H1 (cell line): ENCODE measurements around the gene NPL. TPM values are rescaled to one million over a fixed set of nuclear protein-coding genes. Genes with fewer than 3 reads are reported as not detected.
A peak's percentile ranks its signal among the peaks of the same experiment; 100 is the strongest.

Source experiments
- CTCF ChIA-PET: fragments of 300-600 bp; sonication (Branson Sonifier 250); formaldehyde crosslinking; loops from one replicate; lab custom pipeline; 2021; ENCODE audit not compliant: partially characterized antibody; lab: Charles Lee
- POLR2A ChIA-PET: fragments of 300-600 bp; sonication (Branson Sonifier 250); formaldehyde crosslinking; loops from one replicate; lab custom pipeline; 2021; ENCODE audit warnings: inconsistent platforms; ENCODE audit not compliant: partially characterized antibody; lab: Charles Lee
- DNase-seq, 2 experiments: peaks; one replicate each; pipeline versions ENCODE4 v3.0.0 to v3.0.0-alpha.2; 2010 to 2022; ENCODE audit warnings: low spot score in 2 of 2, low read depth in 1 of 2, mixed read lengths in 1 of 2
- FAIRE-seq: peaks from 2 replicates; lab custom pipeline; 2011; peaks lifted over from hg19 to GRCh38; lab: Jason Lieb, UNC
- H2AFZ ChIP-seq: 2 replicates; pipeline ENCODE4 v1.8.1; 2012; ENCODE audit warnings: low read length, inconsistent platforms
- H2AK5ac ChIP-seq: 2 replicates; pipeline ENCODE4 v1.6.1; 2013; ENCODE audit warnings: low read depth, low read length
- H2BK120ac ChIP-seq: replicated peaks from 2 replicates; pipeline ENCODE3; 2013; ENCODE audit warnings: low read depth, low read length, inconsistent platforms
- H2BK12ac ChIP-seq: 2 replicates; pipeline ENCODE4 v1.6.1; 2013; ENCODE audit warnings: low read depth, low read length
- H2BK15ac ChIP-seq: 2 replicates; pipeline ENCODE4 v1.6.1; 2013; ENCODE audit warnings: low read length
- H2BK20ac ChIP-seq: 2 replicates; pipeline ENCODE4 v1.6.1; 2013; ENCODE audit warnings: low read length
- H2BK5ac ChIP-seq: 2 replicates; pipeline ENCODE4 v1.6.1; 2013; ENCODE audit warnings: low read depth, low read length
- H3K14ac ChIP-seq: 2 replicates; pipeline ENCODE4 v1.6.1; 2013; ENCODE audit warnings: inconsistent platforms; ENCODE audit not compliant: insufficient read length
- H3K18ac ChIP-seq: 2 replicates; pipeline ENCODE4 v1.6.1; 2013; ENCODE audit warnings: low read length; ENCODE audit errors: extremely low read depth
- H3K23ac ChIP-seq: 2 replicates; pipeline ENCODE4 v1.6.1; 2013; ENCODE audit warnings: inconsistent platforms; ENCODE audit not compliant: insufficient read length
- H3K23me2 ChIP-seq: 2 replicates; pipeline ENCODE4 v1.6.1; 2013; ENCODE audit warnings: low read depth, low read length
- H3K27ac ChIP-seq: 2 replicates; pipeline ENCODE4 v1.6.1; 2011; ENCODE audit warnings: low read depth, low read length, inconsistent platforms
- H3K27me3 ChIP-seq, 4 experiments: replicated peaks in 1 of 4; 1 replicate in 1 of 4; 2 replicates in 3 of 4; pipeline versions ENCODE4 v1.6.1 to v1.8.1; 2011 to 2013; ENCODE audit warnings: low read length in 3 of 4, mild to moderate bottlenecking in 3 of 4, inconsistent platforms in 2 of 4, mixed read lengths in 2 of 4, moderate library complexity in 1 of 4; ENCODE audit not compliant: control insufficient read depth in 3 of 4, insufficient read depth in 3 of 4; ENCODE audit errors: extremely low read depth in 1 of 4
- H3K36me3 ChIP-seq, 4 experiments: 2 replicates each; pipeline versions ENCODE4 v1.6.1 to v1.8.1; 2011 to 2013; ENCODE audit warnings: mild to moderate bottlenecking in 4 of 4, low read length in 3 of 4, moderate library complexity in 2 of 4, control low read depth in 1 of 4, inconsistent platforms in 1 of 4; ENCODE audit not compliant: insufficient read depth in 4 of 4, control insufficient read depth in 2 of 4
- H3K4ac ChIP-seq: replicated peaks from 2 replicates; pipeline ENCODE3; 2013; ENCODE audit warnings: low read length, low read depth, mixed read lengths, inconsistent platforms; ENCODE audit not compliant: insufficient read length
- H3K4me1 ChIP-seq, 4 experiments: replicated peaks in 1 of 4; 1 replicate in 1 of 4; 2 replicates in 3 of 4; pipeline versions ENCODE4 v1.6.1 to v1.8.1; 2011 to 2013; ENCODE audit warnings: low read length in 3 of 4, inconsistent platforms in 2 of 4, mixed read lengths in 1 of 4; ENCODE audit not compliant: insufficient read depth in 4 of 4, control insufficient read depth in 3 of 4
- H3K4me2 ChIP-seq, 2 experiments: 2 replicates each; pipeline versions ENCODE4 v1.6.1 to v1.8.1; 2011 to 2013; ENCODE audit warnings: low read depth in 2 of 2, low read length in 2 of 2, control low read depth in 1 of 2, inconsistent platforms in 1 of 2, mild to moderate bottlenecking in 1 of 2; ENCODE audit not compliant: insufficient read depth in 1 of 2
- H3K4me3 ChIP-seq, 4 experiments: fragments of 200-600, 300-600 bp in 1 of 4; sonication (generic), shearing (Covaris generic), sonication (Bioruptor Twin) in 1 of 4; 2 replicates each; pipeline versions ENCODE4 v1.5.1 to v1.8.1; 2011 to 2016; ENCODE audit warnings: low read length in 4 of 4, low read depth in 3 of 4, control low read depth in 2 of 4, inconsistent platforms in 2 of 4, mild to moderate bottlenecking in 2 of 4, mixed read lengths in 1 of 4, moderate library complexity in 1 of 4; ENCODE audit not compliant: insufficient read depth in 2 of 4; ENCODE audit errors: extremely low read depth in 1 of 4
- H3K56ac ChIP-seq: replicated peaks from 2 replicates; pipeline ENCODE3; 2013; ENCODE audit warnings: low read depth, mild to moderate bottlenecking, mixed read lengths, low read length, inconsistent platforms; ENCODE audit not compliant: insufficient read length
- H3K79me1 ChIP-seq: 2 replicates; pipeline ENCODE4 v1.6.1; 2013; ENCODE audit warnings: low read depth, low read length, control low read depth
- H3K79me2 ChIP-seq, 2 experiments: 2 replicates each; pipeline versions ENCODE4 v1.6.1 to v1.8.1; 2012 to 2013; ENCODE audit warnings: low read length in 2 of 2, mild to moderate bottlenecking in 2 of 2, inconsistent platforms in 1 of 2; ENCODE audit not compliant: insufficient read depth in 2 of 2, control insufficient read depth in 1 of 2
- H3K9ac ChIP-seq, 4 experiments: replicated peaks in 1 of 4; 1 replicate in 1 of 4; 2 replicates in 3 of 4; pipeline versions ENCODE4 v1.6.1 to v1.8.1; 2011 to 2013; ENCODE audit warnings: low read depth in 3 of 4, low read length in 3 of 4, control low read depth in 2 of 4, mild to moderate bottlenecking in 2 of 4, moderate library complexity in 2 of 4, inconsistent platforms in 1 of 4; ENCODE audit errors: extremely low read depth in 1 of 4
- H3K9me3 ChIP-seq, 2 experiments: 2 replicates each; pipeline versions ENCODE4 v1.6.1 to v1.8.1; 2012 to 2013; ENCODE audit warnings: mild to moderate bottlenecking in 2 of 2, moderate library complexity in 2 of 2, control low read depth in 1 of 2, inconsistent platforms in 1 of 2, low read depth in 1 of 2, low read length in 1 of 2, mixed read lengths in 1 of 2; ENCODE audit not compliant: insufficient read depth in 2 of 2
- H4K20me1 ChIP-seq, 2 experiments: replicated peaks in 1 of 2; 2 replicates each; pipeline versions ENCODE3 to v1.8.1; 2011 to 2013; ENCODE audit warnings: inconsistent platforms in 2 of 2, low read length in 2 of 2, mild to moderate bottlenecking in 1 of 2; ENCODE audit not compliant: insufficient read depth in 2 of 2, control insufficient read depth in 1 of 2
- H4K5ac ChIP-seq: 2 replicates; pipeline ENCODE4 v1.6.1; 2013; ENCODE audit warnings: low read length, low read depth, mixed read lengths, inconsistent platforms; ENCODE audit not compliant: insufficient read length
- H4K8ac ChIP-seq: 2 replicates; pipeline ENCODE4 v1.8.0; 2013; ENCODE audit warnings: mild to moderate bottlenecking, moderate library complexity, low read length, inconsistent platforms; ENCODE audit not compliant: insufficient read depth; ENCODE audit errors: extremely low read depth
- H4K91ac ChIP-seq: replicated peaks from 2 replicates; pipeline ENCODE3; 2013; ENCODE audit warnings: low read length, mixed read lengths, inconsistent platforms; ENCODE audit not compliant: insufficient read length
- BRCA1 ChIP-seq: IDR thresholded peaks from 2 replicates; pipeline ENCODE4 v1.6.1; 2012; ENCODE audit warnings: low read depth, low read length, improper control_type of control experiment
- CEBPB ChIP-seq: IDR thresholded peaks from 2 replicates; pipeline ENCODE4 v1.6.1; 2012; ENCODE audit warnings: low read depth, low read length
- CTBP2 ChIP-seq: IDR thresholded peaks from 2 replicates; pipeline ENCODE4 v1.7.0; 2011; ENCODE audit warnings: borderline replicate concordance, mild to moderate bottlenecking, moderate library complexity, mixed read lengths, low read length; ENCODE audit not compliant: insufficient read depth, insufficient read length
- KDM1A ChIP-seq: fragments of 200-600, 300-600 bp; sonication (generic); IDR thresholded peaks from 2 replicates; pipeline ENCODE4 v1.7.1; 2016; ENCODE audit warnings: mild to moderate bottlenecking, low read length, borderline replicate concordance
- RFX5 ChIP-seq: IDR thresholded peaks from 2 replicates; pipeline ENCODE4 v1.6.1; 2011; ENCODE audit warnings: low read depth, low read length, improper control_type of control experiment, borderline replicate concordance
- TAF1 ChIP-seq: IDR thresholded peaks from 2 replicates; pipeline ENCODE4 v1.6.1; 2011; ENCODE audit warnings: mild to moderate bottlenecking, low read depth, low read length
- WGBS, 2 experiments: shearing (Covaris generic) in 1 of 2; methylation state at CpG; one replicate each; pipeline versions ENCODE4 v1.1.6 to v1.1.7; 2013 to 2015; ENCODE audit warnings: low lambda C conversion rate in 2 of 2, mixed read lengths in 2 of 2, inconsistent platforms in 1 of 2, low coverage in 1 of 2, missing lambda C conversion rate in 1 of 2; ENCODE audit not compliant: insufficient replicate concordance in 2 of 2, insufficient coverage in 1 of 2, insufficient read length in 1 of 2; ENCODE audit errors: extremely low coverage in 1 of 2, missing lambda C conversion rate in 1 of 2; 5-methylcytosine and 5-hydroxymethylcytosine counted together
- polyA plus RNA-seq, 7 experiments: library from polyadenylated mRNA; depleted of rRNA in 3 of 7; stranded (reverse) in 5 of 7; unstranded in 2 of 7; fragments of >200 nt in 5 of 7; fragments of 200-250 nt in 2 of 7; gene quantifications; 1 replicate in 5 of 7; 2 replicates in 1 of 7; 4 replicates in 1 of 7; pipeline versions ENCODE4 v1.2.1 to v1.2.3, GENCODE V29; 2011 to 2013; ENCODE audit warnings: missing spikeins in 2 of 7, mixed read lengths in 2 of 7
- total RNA-seq: library from RNA; stranded (reverse); fragmentation: NEBNext Ultra II Directional; extraction: Animal tissue kit (Norgen Biotek cat#: 25700); gene quantifications from 2 replicates; pipeline ENCODE4 v1.2.1, GENCODE V29; 2021
- TF ChIP-seq, protein P1 (sequence below): IDR thresholded peaks from 2 replicates; pipeline ENCODE4 v1.6.1; 2012; ENCODE audit warnings: low read length, inconsistent platforms
- TF ChIP-seq, protein P2 (sequence below): IDR thresholded peaks from 2 replicates; pipeline ENCODE4 v1.6.1; 2012; ENCODE audit warnings: inconsistent platforms

Gene NPL
- total and polyA plus RNA-seq, 2 of the 8 experiments (the other 6 are each of a cell fraction or from before 2014, with no cell fraction given): 2.2 to 4.4 TPM

DNA sequence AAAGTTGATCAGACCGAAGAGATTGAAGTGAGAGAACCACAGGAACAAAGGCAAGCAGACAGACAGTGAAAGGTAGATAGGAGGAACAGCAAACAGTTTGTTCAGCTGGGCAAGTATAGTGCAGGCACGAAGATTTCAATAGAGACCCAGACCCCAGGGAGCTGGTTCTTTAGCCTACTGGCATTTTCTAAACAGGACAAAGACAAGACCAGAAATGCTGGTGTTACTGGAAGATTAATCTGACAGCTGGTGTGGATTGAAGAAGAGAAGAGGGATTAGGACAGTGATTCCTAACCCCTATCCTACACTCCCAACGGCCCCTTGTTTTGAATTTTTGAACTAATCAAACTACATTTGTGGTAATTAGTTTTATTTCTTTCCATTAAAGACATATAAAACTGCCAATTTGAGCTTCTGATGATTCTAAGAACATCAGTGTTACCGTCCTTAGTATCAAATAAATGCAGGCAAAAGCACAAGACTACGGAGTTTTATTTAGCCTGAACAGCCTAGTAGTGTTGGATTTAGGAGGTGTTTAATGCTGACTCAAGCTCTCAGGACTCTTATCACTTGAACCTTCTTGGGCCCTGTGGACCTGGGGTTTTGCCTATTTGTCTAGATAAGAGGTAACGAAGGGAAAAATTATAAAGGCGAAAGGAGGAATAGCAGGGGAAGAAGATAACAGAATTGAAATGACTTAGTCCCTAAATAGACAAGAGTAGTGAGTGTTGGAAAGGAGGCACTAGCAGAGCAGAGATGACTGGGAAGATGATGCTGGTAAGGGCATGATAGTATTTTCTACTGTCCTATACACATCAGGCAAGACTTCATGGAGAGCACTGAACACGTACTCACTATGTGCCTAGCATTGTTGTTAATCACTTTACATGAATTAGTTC lies 2.0 kb downstream of the NPL start:
- Histone ChIP-seq H3K79me1 (no peaks in the 10 kb centered on the region), H3K14ac (no peak overlapping the region), H2BK15ac (no peak overlapping the region), H3K23me2 (peaks cover 7% of the 10 kb centered on the region; the same call in 1 of the 2 replicates), H4K91ac (no peak overlapping the region), H2AFZ (no peak overlapping the region), H2BK12ac (no peak overlapping the region), H2BK20ac (no peak overlapping the region), H3K56ac (no peak overlapping the region), H3K79me2 (no peaks in the 10 kb centered on the region), H4K8ac (no peak overlapping the region), H4K20me1 (no peaks in the 10 kb centered on the region), H2BK120ac (no peak overlapping the region), H2BK5ac (no peak overlapping the region), H3K27me3 (peaks cover 15 to 36% (median 24%) of the 10 kb centered on the region in 4 experiments), H3K36me3 (no peaks in the 10 kb centered on the region), H3K18ac (no peak overlapping the region), H3K4me2 (no peak overlapping the region), H3K9me3 (no peaks in the 10 kb centered on the region), H3K23ac (no peak overlapping the region), H2AK5ac (no peak overlapping the region), H3K9ac (no peak overlapping the region), H3K4me3 (no peak overlapping the region), H3K4me1 (no peaks in the 10 kb centered on the region), H3K4ac (no peak overlapping the region), H4K5ac (no peak overlapping the region), H3K27ac (no peak overlapping the region)
- POLR2A ChIA-PET: interaction anchor here (0.9 to 12.2 kb wide), 5 partner anchors 10 to 192 kb away, joined by 3 to 166 read pairs (median 4); partner anchors contain the start of gene RGS16
- DNase-seq: no peak
- FAIRE-seq: peak; percentile 42
- WGBS, 2 experiments: 83% methylated on average over 8 of the region's 8 CpGs; no CpG with 5 or more reads in 1 of the 2 experiments
- CTCF ChIA-PET: interaction anchor here (0.7 to 23.0 kb wide), 7 partner anchors 7 to 188 kb away, joined by 3 to 1131 read pairs (median 4); partner anchors contain the start of genes RGS16 and RNASEL
- TF ChIP-seq, protein P1, sequence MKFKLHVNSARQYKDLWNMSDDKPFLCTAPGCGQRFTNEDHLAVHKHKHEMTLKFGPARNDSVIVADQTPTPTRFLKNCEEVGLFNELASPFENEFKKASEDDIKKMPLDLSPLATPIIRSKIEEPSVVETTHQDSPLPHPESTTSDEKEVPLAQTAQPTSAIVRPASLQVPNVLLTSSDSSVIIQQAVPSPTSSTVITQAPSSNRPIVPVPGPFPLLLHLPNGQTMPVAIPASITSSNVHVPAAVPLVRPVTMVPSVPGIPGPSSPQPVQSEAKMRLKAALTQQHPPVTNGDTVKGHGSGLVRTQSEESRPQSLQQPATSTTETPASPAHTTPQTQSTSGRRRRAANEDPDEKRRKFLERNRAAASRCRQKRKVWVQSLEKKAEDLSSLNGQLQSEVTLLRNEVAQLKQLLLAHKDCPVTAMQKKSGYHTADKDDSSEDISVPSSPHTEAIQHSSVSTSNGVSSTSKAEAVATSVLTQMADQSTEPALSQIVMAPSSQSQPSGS: no peak
- no peak for TF ChIP-seq KDM1A
- TF ChIP-seq CEBPB: no peak
- no peak for TF ChIP-seq RFX5
- TF ChIP-seq CTBP2: no peak
- TF ChIP-seq, protein P2, sequence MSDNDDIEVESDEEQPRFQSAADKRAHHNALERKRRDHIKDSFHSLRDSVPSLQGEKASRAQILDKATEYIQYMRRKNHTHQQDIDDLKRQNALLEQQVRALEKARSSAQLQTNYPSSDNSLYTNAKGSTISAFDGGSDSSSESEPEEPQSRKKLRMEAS: no peak
- TF ChIP-seq TAF1: no peak
- no peak for TF ChIP-seq BRCA1
